Esophagus muscularis mucosa (tissue), 4 donors: ENCODE data around the gene FLACC1.

Source experiments
- EP300 ChIP-seq: sonication (generic); formaldehyde crosslinking; IDR thresholded peaks from one replicate; pipeline ENCODE4 v1.6.1; 2017; ENCODE audit warnings: antibody characterized with exemption
- POLR2A ChIP-seq: fragments of 450-650 bp; IDR thresholded peaks from one replicate; pipeline ENCODE4 v1.6.1; 2017; ENCODE audit warnings: antibody characterized with exemption, moderate library complexity, mild to moderate bottlenecking, low read depth
- POLR2AphosphoS5 ChIP-seq, 2 donors: sonication (generic); formaldehyde crosslinking; IDR thresholded peaks; one replicate each; pipeline ENCODE4 v1.6.1; 2017; ENCODE audit warnings: antibody characterized with exemption in 2 of 2
- TF ChIP-seq, protein P1 (sequence below), 3 experiments: fragments of 200-600 bp in 2 of 3; fragments of 450-650 bp in 1 of 3; sonication (generic) in 2 of 3; IDR thresholded peaks; one replicate each; pipeline ENCODE4 v1.5.1; 2017 to 2019; ENCODE audit warnings: antibody characterized with exemption in 3 of 3, mild to moderate bottlenecking in 2 of 3, moderate library complexity in 1 of 3

DNA sequence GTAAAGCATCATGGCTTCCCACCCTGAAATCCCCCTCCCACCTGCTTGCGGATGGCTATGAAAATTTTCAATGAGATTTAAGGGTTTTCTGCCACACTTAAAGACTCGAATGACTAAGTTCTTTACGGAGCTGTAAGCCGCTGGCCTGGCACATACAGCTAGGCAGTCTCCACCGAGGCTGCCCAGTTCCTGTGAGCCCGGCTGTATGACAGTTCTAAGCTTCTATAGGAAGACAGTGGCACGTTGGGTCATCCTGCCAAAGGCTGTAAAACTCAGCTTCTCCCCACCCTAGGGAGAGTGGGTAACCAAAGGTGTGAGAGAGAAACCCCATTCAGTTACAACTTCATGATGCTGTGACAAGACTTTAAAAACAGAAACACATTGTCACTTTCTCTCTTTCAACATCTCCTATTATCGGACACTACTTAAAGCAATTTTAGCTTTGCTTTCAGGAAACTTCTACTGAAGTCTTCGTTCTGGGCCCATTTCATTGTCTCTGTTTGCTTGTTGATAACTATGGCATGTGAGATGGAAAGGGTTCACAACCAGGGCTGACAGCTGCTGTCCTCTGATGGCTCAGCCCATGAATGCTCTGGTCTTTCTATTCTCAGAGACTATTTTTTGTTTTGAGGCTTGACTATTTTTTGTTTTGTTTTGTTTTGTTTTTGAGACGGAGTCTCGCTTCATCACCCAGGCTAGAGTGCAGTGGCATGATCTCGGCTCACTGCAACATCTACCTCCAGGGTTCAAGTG lies 89.7 kb downstream of the FLACC1 start:
- TF ChIP-seq, protein P1, sequence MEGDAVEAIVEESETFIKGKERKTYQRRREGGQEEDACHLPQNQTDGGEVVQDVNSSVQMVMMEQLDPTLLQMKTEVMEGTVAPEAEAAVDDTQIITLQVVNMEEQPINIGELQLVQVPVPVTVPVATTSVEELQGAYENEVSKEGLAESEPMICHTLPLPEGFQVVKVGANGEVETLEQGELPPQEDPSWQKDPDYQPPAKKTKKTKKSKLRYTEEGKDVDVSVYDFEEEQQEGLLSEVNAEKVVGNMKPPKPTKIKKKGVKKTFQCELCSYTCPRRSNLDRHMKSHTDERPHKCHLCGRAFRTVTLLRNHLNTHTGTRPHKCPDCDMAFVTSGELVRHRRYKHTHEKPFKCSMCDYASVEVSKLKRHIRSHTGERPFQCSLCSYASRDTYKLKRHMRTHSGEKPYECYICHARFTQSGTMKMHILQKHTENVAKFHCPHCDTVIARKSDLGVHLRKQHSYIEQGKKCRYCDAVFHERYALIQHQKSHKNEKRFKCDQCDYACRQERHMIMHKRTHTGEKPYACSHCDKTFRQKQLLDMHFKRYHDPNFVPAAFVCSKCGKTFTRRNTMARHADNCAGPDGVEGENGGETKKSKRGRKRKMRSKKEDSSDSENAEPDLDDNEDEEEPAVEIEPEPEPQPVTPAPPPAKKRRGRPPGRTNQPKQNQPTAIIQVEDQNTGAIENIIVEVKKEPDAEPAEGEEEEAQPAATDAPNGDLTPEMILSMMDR (IDR thresholded peaks at IDR 0.05): no peak
- no peak for TF ChIP-seq POLR2A
- no peak for TF ChIP-seq EP300
- TF ChIP-seq POLR2AphosphoS5 (IDR thresholded peaks at IDR 0.05): no peak
